Upper lobe of left lung (tissue), 6 donors: ENCODE data around the gene GLI3. TPM values are rescaled to one million over a fixed set of nuclear protein-coding genes. Genes with fewer than 3 reads are reported as not detected.

Source experiments
- ATAC-seq, 2 donors: fragments of 200-7000 bp; cut with Tn5 transposase; one replicate each; pipeline ENCODE4 v1.9.1; 2022; ENCODE audit warnings: mild to moderate bottlenecking in 2 of 2, moderate library complexity in 2 of 2; ENCODE audit not compliant: low FRiP score in 2 of 2
- DNase-seq, 2 donors: peaks; one replicate each; pipeline ENCODE4 v3.0.0-alpha.2; 2019 to 2020
- H3K27ac ChIP-seq, 4 donors: fragments of 200-600 bp; sonication (generic); one replicate each; pipeline ENCODE4 v1.5.1; 2016 to 2019
- H3K27me3 ChIP-seq, 4 donors: fragments of 200-600 bp; sonication (generic); one replicate each; pipeline ENCODE4 v1.5.1; 2017 to 2019
- H3K36me3 ChIP-seq, 4 donors: fragments of 200-600 bp; sonication (generic); one replicate each; pipeline ENCODE4 v1.5.1; 2016 to 2019
- H3K4me1 ChIP-seq, 4 donors: fragments of 200-600 bp; sonication (generic); one replicate each; pipeline ENCODE4 v1.5.1; 2018 to 2019
- H3K4me3 ChIP-seq, 4 donors: fragments of 200-600 bp; sonication (generic); one replicate each; pipeline ENCODE4 v1.5.1; 2017 to 2019; ENCODE audit warnings: mild to moderate bottlenecking in 2 of 4, moderate library complexity in 1 of 4
- H3K9me3 ChIP-seq, 4 donors: fragments of 200-600 bp; sonication (generic); one replicate each; pipeline ENCODE4 v1.5.1; 2018 to 2019
- CTCF ChIP-seq, 6 experiments: fragments of 450-650 bp in 4 of 6; fragments of 200-600 bp in 2 of 6; sonication (generic) in 2 of 6; IDR thresholded peaks; one replicate each; pipeline ENCODE4 v1.5.1; 2016 to 2019; ENCODE audit warnings: antibody characterized with exemption in 6 of 6
- EP300 ChIP-seq, 4 donors: sonication (generic); formaldehyde crosslinking; IDR thresholded peaks; one replicate each; pipeline ENCODE4 v1.5.1; 2017; ENCODE audit warnings: antibody characterized with exemption in 4 of 4, control low read depth in 2 of 4
- POLR2A ChIP-seq, 4 donors: fragments of 450-650 bp; IDR thresholded peaks; one replicate each; pipeline ENCODE4 v1.5.1; 2016 to 2017; ENCODE audit warnings: antibody characterized with exemption in 4 of 4, mild to moderate bottlenecking in 2 of 4
- POLR2AphosphoS5 ChIP-seq, 2 donors: sonication (generic); formaldehyde crosslinking; IDR thresholded peaks; one replicate each; pipeline ENCODE4 v1.5.1; 2017; ENCODE audit warnings: antibody characterized with exemption in 2 of 2
- WGBS, 2 donors: methylation state at CpG; one replicate each; pipeline ENCODE4 v1.1.5; 2017 to 2018; 5-methylcytosine and 5-hydroxymethylcytosine counted together
- total RNA-seq, 6 donors: library from RNA; depleted of rRNA in 4 of 6; stranded (reverse); fragments of >200 nt in 4 of 6; gene quantifications; one replicate each; pipeline versions ENCODE4 v1.1.0 to v1.2.1, GENCODE V29; 2016 to 2021
- donor health status: DM: no; HTN: no; CAD: no; lungs with moderate emphysema.
- donor health status: DM: no; HTN: yes; CAD: no; lungs with severe emphysema.

GLI3 gene
- total RNA-seq, 6 donors from 2014 or later, result 5.2 to 19.4 (median 14.9) TPM

- 75 to 86% methylated on average over 5 of the region's 5 CpGs for WGBS, 2 donors
- Histone ChIP-seq H3K27me3 (no peaks in the 10 kb centered on the region), H3K9me3 (no peaks in the 10 kb centered on the region), H3K4me3 (no peak overlapping the region), H3K27ac (no peak overlapping the region), H3K4me1 (no peaks in the 10 kb centered on the region), H3K36me3 (no peaks in the 10 kb centered on the region)
- no peak for DNase-seq
- ATAC-seq, result no peak
- TF ChIP-seq EP300 (IDR thresholded peaks at IDR 0.05) (no peak), POLR2A (IDR thresholded peaks at IDR 0.05) (no peak), POLR2AphosphoS5 (IDR thresholded peaks at IDR 0.05) (no peak), CTCF (IDR thresholded peaks at IDR 0.05) (no peak)
Observed at GRCh38 chr7:42274053-42274452, 37.0 kb upstream of the GLI3 start.

GRCh38 chr7:42272793-42273665, 36.0 kb upstream of the GLI3 start:
- ATAC-seq (no peak), DNase-seq (no peak)
- H3K36me3 ChIP-seq, result no peaks in the 10 kb centered on the region
- H3K4me3 ChIP-seq, result no peak overlapping the region
- H3K27me3 ChIP-seq, result no peaks in the 10 kb centered on the region
- TF ChIP-seq POLR2AphosphoS5 (IDR thresholded peaks at IDR 0.05) (no peak), CTCF (IDR thresholded peaks at IDR 0.05) (no peak), POLR2A (IDR thresholded peaks at IDR 0.05) (no peak), EP300 (IDR thresholded peaks at IDR 0.05) (no peak)
- H3K27ac ChIP-seq, result no peak overlapping the region
- no peaks in the 10 kb centered on the region for H3K4me1 ChIP-seq
- no peaks in the 10 kb centered on the region for H3K9me3 ChIP-seq
- WGBS, 2 donors, result 69 to 77% methylated on average over 3 of the region's 3 CpGs

- no peaks in the 10 kb centered on the region for H3K27me3 ChIP-seq
- no peak overlapping the region for H3K4me3 ChIP-seq
- no peaks in the 10 kb centered on the region for H3K4me1 ChIP-seq
- ATAC-seq (no peak), DNase-seq (no peak)
- H3K27ac ChIP-seq, result no peak overlapping the region
- WGBS, 2 donors, result 62 to 72% methylated on average over 4 of the region's 4 CpGs
- H3K9me3 ChIP-seq, result no peaks in the 10 kb centered on the region
- TF ChIP-seq CTCF (IDR thresholded peaks at IDR 0.05) (no peak), EP300 (IDR thresholded peaks at IDR 0.05) (no peak), POLR2AphosphoS5 (IDR thresholded peaks at IDR 0.05) (no peak), POLR2A (IDR thresholded peaks at IDR 0.05) (no peak)
- no peaks in the 10 kb centered on the region for H3K36me3 ChIP-seq
Observed at GRCh38 chr7:42269161-42269560, 32.2 kb upstream of the GLI3 start.

GRCh38 chr7:42264702-42265101, 27.7 kb upstream of the GLI3 start:
- no peak for DNase-seq

More at GRCh38 chr7:42264702-42265101, 27.7 kb upstream of the GLI3 start:
- H3K4me1 ChIP-seq, result no peaks in the 10 kb centered on the region
- no peak overlapping the region for H3K27ac ChIP-seq
- no peaks in the 10 kb centered on the region for H3K27me3 ChIP-seq
- 97% methylated on average over 4 of the region's 4 CpGs for WGBS, 2 donors
- no peaks in the 10 kb centered on the region for H3K36me3 ChIP-seq
- no peak overlapping the region for H3K4me3 ChIP-seq
- ATAC-seq, result no peak
- H3K9me3 ChIP-seq, result no peaks in the 10 kb centered on the region
- TF ChIP-seq POLR2A (IDR thresholded peaks at IDR 0.05), result no peak
- no peak for TF ChIP-seq EP300 (IDR thresholded peaks at IDR 0.05)
- no peak for TF ChIP-seq CTCF (IDR thresholded peaks at IDR 0.05)
- TF ChIP-seq POLR2AphosphoS5 (IDR thresholded peaks at IDR 0.05), result no peak
